HG03521 (cell line): ENCODE results near the gene MON1A.
A peak's percentile ranks its signal among the peaks of the same experiment; 100 is the strongest.
"Not testable (repeated sequence)": the region's sequence is repeated elsewhere in the genome, so short reads cannot be mapped to it uniquely, and the experiment has no call there.

ENCODE experiments used
- ATAC-seq: cut with Tn5 transposase; IDR thresholded peaks from one replicate; pipeline ENCODE4 v1.9.1; 2021; ENCODE audit warnings: mild to moderate bottlenecking, moderate library complexity; ENCODE audit not compliant: unreplicated experiment

Gene MON1A

GRCh38 chr3:49924683-49925082, 4.9 kb downstream of the MON1A start:
- ATAC-seq = no peak

DNA sequence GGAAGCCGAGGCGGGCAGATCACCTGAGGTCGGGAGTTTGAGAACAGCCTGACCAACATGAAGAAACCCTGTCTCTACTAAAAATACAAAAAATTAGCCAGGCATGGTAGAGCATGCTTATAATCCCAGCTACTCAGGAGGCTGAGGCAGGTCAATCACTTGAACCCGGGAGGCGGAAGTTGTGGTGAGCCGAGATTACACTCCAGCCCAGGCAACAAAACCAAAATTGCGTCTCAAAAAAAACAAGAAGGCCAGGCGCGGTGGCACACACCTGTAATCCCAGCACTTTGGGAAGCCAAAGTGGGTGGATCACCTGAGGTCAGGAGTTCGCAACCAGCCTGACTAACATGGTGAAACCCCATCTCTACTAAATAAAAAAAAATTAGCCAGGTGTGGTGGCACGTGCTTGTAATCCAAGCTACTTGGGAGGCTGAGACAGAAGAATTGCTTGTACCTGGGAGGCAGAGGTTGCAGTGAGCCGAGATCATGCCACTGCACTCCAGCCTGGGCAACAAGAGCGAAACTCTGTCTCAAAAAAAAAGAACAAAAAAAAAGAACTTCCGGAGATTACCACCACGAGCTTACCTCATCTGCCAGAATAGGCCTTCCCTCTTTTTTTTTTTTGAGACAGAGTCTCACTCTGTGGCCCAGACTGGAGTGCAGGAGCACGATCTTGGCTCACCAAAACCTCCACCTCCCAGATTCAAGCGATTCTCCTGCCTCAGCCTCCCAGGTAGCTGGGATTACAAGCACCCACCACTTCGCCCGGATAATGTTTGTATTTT, 11.6 kb downstream of the MON1A start:
- not testable (repeated sequence) for ATAC-seq

- ATAC-seq = no peak
These were observed 12.9 kb downstream of the MON1A start for GRCh38 chr3:49916686-49917085.

DNA sequence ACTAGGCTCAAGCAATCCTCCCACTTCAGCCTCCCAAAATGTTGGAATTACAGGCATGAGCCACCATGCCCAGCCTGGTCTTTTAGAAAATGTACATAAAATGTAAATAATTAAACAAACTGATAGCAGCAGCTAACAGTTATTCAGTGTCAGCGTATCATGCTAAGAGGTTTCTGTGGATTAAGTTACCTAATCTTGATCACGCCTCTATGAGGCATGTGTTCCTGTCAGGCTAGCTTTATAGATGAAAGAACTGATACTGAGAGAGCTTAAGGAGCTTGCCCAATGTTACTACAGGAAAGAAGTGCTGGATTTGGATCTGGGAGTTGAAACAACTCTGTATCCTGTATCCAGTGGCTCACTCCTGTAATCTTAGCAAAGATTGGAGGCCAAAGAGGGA, 14.7 kb downstream of the MON1A start:
- no peak for ATAC-seq

- no peak for ATAC-seq
These were observed 16.7 kb downstream of the MON1A start for GRCh38 chr3:49912881-49913281.

- ATAC-seq = no peak
These were observed 18.0 kb downstream of the MON1A start for GRCh38 chr3:49911611-49912010.

GRCh38 chr3:49911124-49911420, 18.5 kb downstream of the MON1A start:
- ATAC-seq = no peak

GRCh38 chr3:49910409-49911123, 19.0 kb downstream of the MON1A start:
- no peak for ATAC-seq

GRCh38 chr3:49908373-49909199, 21.0 kb downstream of the MON1A start:
- ATAC-seq = no peak

- ATAC-seq = no peak
These were observed 23.4 kb downstream of the MON1A start for GRCh38 chr3:49906073-49906743.

GRCh38 chr3:49904448-49904847, 25.2 kb downstream of the MON1A start:
- not testable (repeated sequence) for ATAC-seq

- ATAC-seq = peak; percentile 70
These were observed 25.9 kb downstream of the MON1A start, which contains the start of gene MST1R for GRCh38 chr3:49903451-49904424. TSS of gene MST1R (minus strand) at chr3:49903873. CDS start at chr3:49903609, 264 bp downstream.

DNA sequence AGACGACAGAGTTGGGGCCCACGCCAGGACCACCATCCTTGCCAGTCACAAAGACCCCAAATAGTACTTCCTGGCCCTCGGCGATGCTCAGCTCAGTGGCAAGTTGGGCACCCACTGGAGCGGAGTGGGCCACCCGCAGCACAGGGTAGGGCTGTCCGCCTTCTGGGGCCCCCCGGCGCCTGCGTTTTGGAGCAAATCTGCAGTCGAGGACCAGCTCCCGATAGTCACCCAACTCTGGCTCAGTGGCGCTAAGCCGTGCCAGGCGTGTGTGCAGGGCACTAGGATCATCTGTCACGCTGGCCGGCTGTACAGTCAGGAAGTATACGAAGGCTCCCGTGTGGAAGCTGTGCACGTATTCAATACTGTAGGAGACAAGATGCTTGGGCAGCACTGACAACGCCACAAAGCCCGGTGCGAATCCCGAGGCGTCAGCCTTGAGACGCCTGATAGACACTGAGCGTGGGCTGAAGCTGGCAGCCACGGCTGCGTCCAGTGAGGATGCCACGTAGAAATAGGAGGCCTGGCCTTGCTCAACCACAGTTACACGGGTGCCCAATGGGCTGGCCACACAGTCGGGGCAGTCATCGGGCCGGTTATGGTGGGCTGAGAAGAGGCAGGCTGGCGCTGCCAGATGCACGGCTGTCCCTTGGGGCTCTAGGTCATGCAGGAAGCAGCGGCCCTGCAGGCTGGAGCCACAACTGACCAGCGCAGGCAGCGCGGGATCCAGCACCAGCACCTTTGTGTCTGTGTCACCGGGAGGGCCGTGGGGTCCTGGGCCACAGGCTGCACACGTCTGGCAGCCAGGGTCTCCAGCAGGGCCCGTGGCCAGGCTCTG, 26.9 kb downstream of the MON1A start:
- no peak for ATAC-seq

DNA sequence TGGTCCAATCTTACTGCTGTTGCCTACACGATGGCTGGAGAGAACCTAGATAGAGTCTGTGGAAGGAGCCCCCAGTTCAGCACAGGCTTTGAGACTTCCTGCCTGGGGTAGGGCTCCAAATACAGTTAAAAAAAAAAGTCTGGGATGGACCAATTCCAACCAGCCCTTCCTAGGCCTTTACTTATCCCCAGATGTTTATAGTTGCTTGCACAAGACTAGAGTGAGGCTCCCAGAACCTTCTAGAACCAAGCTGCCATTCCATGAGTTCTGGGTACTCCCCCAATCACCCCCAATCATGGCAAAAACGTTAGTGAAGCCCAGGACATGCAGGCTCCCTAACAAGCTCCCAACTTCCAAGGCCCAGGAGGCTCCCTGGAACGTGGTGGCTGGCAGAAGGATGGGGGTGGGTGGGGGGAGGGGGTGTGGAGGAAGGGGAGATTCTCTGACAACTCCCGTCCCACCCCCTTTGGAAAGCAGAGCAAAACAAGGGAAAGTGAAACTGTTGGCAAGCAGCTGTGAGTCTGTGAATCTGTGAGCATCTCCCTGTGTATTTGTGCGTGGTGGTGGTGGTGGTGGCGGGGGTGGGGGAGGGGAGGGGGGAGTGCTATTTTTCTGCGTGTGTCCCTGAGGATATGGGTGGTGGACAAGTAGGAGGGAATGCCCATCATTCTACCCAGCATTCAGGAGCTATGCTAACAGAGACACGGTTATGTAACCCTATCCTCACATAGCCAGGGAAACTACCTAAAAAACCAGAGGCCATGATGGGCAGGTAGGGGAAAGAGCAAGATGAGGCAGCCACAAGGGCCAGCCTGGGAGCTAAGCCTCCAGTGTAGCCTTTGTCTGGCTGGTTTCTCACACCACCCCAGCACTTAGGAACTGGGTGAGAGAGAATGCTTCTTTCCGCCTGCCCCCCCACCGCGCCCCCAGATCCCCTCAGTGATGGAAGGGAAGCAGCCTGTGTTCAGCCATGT, 28.0 kb downstream of the MON1A start:
- no peak for ATAC-seq

DNA sequence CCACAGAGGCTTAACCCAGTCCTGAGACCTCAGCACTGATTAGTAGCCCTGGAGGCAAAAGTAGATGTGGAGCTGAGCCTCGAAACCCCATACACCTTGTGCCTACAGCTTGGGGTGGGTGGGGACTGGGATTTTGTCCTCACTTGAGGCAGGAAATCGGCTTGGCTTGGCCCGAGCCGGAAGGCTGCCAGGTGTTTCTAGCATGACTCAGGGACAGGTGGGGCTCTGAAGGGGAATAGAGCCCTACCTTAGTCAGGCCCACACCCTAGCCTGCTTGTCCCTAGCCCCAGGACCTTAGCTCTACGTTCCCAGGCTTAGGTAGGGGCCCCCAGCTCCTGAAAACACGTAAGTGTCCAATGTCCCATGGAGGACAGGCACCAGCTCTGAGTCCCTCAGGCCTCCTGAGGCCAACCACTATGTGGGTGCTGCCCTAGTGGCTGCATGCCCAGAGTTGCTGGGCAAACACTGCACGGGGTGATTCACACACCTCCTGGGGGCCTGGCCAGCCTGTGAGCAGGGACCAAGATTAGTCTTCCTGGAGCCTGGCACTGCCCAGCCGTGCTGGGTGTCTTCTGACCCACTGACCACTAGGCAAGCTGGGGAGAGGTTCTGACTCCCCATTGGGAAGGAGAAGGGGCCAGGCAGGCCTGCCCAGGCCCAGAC, 29.0 kb downstream of the MON1A start:
- ATAC-seq = no peak

- ATAC-seq = no peak
These were observed 29.8 kb downstream of the MON1A start for GRCh38 chr3:49899815-49900214.

GRCh38 chr3:49898991-49899390, 30.6 kb downstream of the MON1A start:
- ATAC-seq = no peak
